ENCODE measurements around the gene COL26A1.

GRCh38 chr7:101542527-101543241 is 180.0 kb downstream of the COL26A1 start:
- TF ChIP-seq CTCF (IDR thresholded peaks at IDR 0.05; ENCODE audit: poor library complexity) (peak; percentile 92), EZH2 (IDR thresholded peaks at IDR 0.05; ENCODE audit: borderline replicate concordance) (no peak), EZH2phosphoT487 (IDR thresholded peaks at IDR 0.05; ENCODE audit: low read depth, severe bottlenecking, unreplicated experiment) (no peak)
